HG02763 (cell line): ENCODE data around the gene PGAP3.
"Not testable (repeated sequence)": the region's sequence is repeated elsewhere in the genome, so short reads cannot be mapped to it uniquely, and the experiment has no call there.

Experiments
- ATAC-seq: cut with Tn5 transposase; IDR thresholded peaks from one replicate; pipeline ENCODE4 v1.9.1; 2021; ENCODE audit warnings: mild to moderate bottlenecking, moderate library complexity; ENCODE audit not compliant: unreplicated experiment

PGAP3 gene

GRCh38 chr17:39699157-39699817 lies 11.4 kb upstream of the PGAP3 start:
- not testable (repeated sequence) for ATAC-seq

GRCh38 chr17:39697961-39698360 lies 10.1 kb upstream of the PGAP3 start:
- no peak for ATAC-seq

- no peak for ATAC-seq
Measured at GRCh38 chr17:39696731-39697130, 8.9 kb upstream of the PGAP3 start.

- ATAC-seq: no peak
Measured at GRCh38 chr17:39695089-39695474, 7.2 kb upstream of the PGAP3 start.

GRCh38 chr17:39694593-39694992 lies 6.7 kb upstream of the PGAP3 start:
- ATAC-seq: no peak

- ATAC-seq: no peak
Measured at GRCh38 chr17:39688945-39689344, 1.1 kb upstream of the PGAP3 start.

GRCh38 chr17:39688475-39688835 lies 598 bp upstream of the PGAP3 start:
- no peak for ATAC-seq

- ATAC-seq: no peak
Measured at GRCh38 chr17:39687101-39687545, 734 bp downstream of the PGAP3 start.

GRCh38 chr17:39684369-39685192 lies 3.3 kb downstream of the PGAP3 start:
- ATAC-seq: no peak

- ATAC-seq: no peak
Measured at GRCh38 chr17:39683295-39683939, 4.4 kb downstream of the PGAP3 start.

- ATAC-seq: no peak
Measured at GRCh38 chr17:39679521-39680192, 8.2 kb downstream of the PGAP3 start.

- no peak for ATAC-seq
Measured at GRCh38 chr17:39678340-39679116, 9.3 kb downstream of the PGAP3 start.

GRCh38 chr17:39677542-39678339 lies 10.1 kb downstream of the PGAP3 start:
- ATAC-seq: no peak

GRCh38 chr17:39677072-39677471 lies 10.8 kb downstream of the PGAP3 start:
- no peak for ATAC-seq

GRCh38 chr17:39676198-39676819 lies 11.5 kb downstream of the PGAP3 start:
- ATAC-seq: no peak

GRCh38 chr17:39675390-39676082 lies 12.3 kb downstream of the PGAP3 start:
- ATAC-seq: no peak

GRCh38 chr17:39674702-39675389 lies 13.0 kb downstream of the PGAP3 start:
- no peak for ATAC-seq

GRCh38 chr17:39674179-39674578 lies 13.7 kb downstream of the PGAP3 start:
- ATAC-seq: no peak
